ENCODE data around the gene IGSF9.

DNA sequence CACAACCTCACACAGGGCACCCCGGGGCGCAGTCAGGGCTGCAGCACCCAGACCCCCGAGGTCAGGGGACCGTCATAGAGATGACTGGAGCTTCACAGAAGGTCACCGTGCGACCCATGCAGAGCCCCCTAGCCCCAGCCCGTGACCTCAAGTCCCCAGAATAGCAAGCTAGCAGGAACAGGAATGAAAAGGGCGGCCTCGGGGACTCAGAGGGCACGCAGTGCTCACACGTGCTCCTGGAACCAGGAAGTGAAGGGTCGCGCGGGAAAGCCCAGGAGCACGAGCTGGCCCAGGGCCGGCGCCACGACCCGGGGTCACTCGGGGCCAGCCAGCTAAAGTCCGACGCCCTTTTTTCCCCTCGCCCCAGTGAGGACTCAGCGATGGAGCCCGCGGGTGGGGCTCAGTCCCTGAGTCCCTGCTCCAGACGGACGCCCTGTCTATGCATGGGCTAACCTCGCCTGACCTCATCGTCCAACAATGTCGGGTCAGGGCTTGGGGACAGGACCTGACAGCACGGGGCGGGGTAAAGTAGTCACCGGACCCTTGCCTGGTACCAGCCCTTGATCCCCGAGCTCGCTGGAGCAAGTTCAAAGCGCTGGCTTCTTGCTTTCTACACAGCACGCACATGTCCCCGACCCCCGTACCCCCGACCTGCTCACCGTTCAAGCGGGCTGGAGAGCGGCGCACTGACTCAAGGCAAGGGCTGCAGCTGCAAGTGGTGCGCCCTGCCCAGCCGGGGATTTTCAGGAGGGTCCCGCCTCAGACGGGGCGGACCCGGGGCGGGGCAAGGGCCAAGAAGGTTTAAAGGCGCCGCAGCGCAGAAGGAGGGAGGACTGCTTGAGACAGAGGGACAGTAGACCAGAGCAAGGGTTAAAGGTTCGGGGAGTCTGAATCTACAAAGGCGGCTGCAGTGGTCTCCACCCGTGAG lies 20.4 kb downstream of the IGSF9 start, which contains the start of gene TAGLN2:
- TF ChIP-seq, protein P1, sequence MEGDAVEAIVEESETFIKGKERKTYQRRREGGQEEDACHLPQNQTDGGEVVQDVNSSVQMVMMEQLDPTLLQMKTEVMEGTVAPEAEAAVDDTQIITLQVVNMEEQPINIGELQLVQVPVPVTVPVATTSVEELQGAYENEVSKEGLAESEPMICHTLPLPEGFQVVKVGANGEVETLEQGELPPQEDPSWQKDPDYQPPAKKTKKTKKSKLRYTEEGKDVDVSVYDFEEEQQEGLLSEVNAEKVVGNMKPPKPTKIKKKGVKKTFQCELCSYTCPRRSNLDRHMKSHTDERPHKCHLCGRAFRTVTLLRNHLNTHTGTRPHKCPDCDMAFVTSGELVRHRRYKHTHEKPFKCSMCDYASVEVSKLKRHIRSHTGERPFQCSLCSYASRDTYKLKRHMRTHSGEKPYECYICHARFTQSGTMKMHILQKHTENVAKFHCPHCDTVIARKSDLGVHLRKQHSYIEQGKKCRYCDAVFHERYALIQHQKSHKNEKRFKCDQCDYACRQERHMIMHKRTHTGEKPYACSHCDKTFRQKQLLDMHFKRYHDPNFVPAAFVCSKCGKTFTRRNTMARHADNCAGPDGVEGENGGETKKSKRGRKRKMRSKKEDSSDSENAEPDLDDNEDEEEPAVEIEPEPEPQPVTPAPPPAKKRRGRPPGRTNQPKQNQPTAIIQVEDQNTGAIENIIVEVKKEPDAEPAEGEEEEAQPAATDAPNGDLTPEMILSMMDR (IDR thresholded peaks at IDR 0.05; ENCODE audit: low read length): no peak
- no peak for TF ChIP-seq EZH2phosphoT487 (IDR thresholded peaks at IDR 0.05; ENCODE audit: low read length)

Data from MM.1S (cell line).